Uterus (tissue), 2 donors: ENCODE results near the gene MSI2.

ENCODE experiments used
- POLR2A ChIP-seq, 2 donors: fragments of 450-650 bp; IDR thresholded peaks; one replicate each; pipeline ENCODE4 v1.6.1; 2016; ENCODE audit warnings: antibody characterized with exemption in 2 of 2, mild to moderate bottlenecking in 1 of 2, moderate library complexity in 1 of 2
- TF ChIP-seq, protein P1 (sequence below), 4 experiments: fragments of 200-600 bp in 2 of 4; fragments of 450-650 bp in 2 of 4; sonication (generic) in 2 of 4; IDR thresholded peaks; one replicate each; pipeline ENCODE4 v1.5.1; 2016 to 2019; ENCODE audit warnings: antibody characterized with exemption in 4 of 4, mild to moderate bottlenecking in 2 of 4, moderate library complexity in 1 of 4

DNA sequence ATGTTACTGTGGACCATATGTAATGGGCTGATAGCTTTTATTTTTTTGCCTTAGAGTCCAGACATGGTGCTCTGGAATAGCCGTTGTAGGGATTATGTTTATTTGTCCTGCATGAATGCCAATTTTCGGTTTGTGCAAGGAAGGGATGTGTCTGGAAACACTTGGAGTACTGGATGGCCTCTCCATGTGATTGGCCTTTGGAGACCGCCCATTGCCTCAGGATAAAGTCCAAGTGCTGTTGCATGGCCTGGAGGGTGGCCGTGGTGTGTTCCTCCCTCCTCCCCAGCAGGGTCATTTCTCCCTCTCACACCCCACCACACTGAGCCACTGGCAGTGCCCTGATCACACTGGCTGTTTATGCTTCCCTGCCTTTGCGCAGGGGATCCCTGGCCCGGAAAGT, 93.9 kb downstream of the MSI2 start:
- TF ChIP-seq, protein P1, sequence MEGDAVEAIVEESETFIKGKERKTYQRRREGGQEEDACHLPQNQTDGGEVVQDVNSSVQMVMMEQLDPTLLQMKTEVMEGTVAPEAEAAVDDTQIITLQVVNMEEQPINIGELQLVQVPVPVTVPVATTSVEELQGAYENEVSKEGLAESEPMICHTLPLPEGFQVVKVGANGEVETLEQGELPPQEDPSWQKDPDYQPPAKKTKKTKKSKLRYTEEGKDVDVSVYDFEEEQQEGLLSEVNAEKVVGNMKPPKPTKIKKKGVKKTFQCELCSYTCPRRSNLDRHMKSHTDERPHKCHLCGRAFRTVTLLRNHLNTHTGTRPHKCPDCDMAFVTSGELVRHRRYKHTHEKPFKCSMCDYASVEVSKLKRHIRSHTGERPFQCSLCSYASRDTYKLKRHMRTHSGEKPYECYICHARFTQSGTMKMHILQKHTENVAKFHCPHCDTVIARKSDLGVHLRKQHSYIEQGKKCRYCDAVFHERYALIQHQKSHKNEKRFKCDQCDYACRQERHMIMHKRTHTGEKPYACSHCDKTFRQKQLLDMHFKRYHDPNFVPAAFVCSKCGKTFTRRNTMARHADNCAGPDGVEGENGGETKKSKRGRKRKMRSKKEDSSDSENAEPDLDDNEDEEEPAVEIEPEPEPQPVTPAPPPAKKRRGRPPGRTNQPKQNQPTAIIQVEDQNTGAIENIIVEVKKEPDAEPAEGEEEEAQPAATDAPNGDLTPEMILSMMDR (IDR thresholded peaks at IDR 0.05) = no peak
- TF ChIP-seq POLR2A (IDR thresholded peaks at IDR 0.05) = no peak
